Suprapubic skin (tissue), 3 donors: ENCODE measurements around the gene QPCTL.

Experiments
- POLR2AphosphoS5 ChIP-seq, 3 donors: sonication (generic); formaldehyde crosslinking; IDR thresholded peaks; one replicate each; pipeline ENCODE4 v1.6.1; 2017; ENCODE audit warnings: antibody characterized with exemption in 3 of 3
- TF ChIP-seq, protein P1 (sequence below), 2 donors: fragments of 200-600 bp in 1 of 2; fragments of 450-650 bp in 1 of 2; sonication (generic) in 1 of 2; IDR thresholded peaks; one replicate each; pipeline ENCODE4 v1.5.1; 2016 to 2019; ENCODE audit warnings: antibody characterized with exemption in 2 of 2, mild to moderate bottlenecking in 1 of 2, moderate library complexity in 1 of 2

GRCh38 chr19:45682117-45682516 lies 10.3 kb upstream of the QPCTL start:
- no peak for TF ChIP-seq POLR2AphosphoS5 (IDR thresholded peaks at IDR 0.05)
- TF ChIP-seq, protein P1, sequence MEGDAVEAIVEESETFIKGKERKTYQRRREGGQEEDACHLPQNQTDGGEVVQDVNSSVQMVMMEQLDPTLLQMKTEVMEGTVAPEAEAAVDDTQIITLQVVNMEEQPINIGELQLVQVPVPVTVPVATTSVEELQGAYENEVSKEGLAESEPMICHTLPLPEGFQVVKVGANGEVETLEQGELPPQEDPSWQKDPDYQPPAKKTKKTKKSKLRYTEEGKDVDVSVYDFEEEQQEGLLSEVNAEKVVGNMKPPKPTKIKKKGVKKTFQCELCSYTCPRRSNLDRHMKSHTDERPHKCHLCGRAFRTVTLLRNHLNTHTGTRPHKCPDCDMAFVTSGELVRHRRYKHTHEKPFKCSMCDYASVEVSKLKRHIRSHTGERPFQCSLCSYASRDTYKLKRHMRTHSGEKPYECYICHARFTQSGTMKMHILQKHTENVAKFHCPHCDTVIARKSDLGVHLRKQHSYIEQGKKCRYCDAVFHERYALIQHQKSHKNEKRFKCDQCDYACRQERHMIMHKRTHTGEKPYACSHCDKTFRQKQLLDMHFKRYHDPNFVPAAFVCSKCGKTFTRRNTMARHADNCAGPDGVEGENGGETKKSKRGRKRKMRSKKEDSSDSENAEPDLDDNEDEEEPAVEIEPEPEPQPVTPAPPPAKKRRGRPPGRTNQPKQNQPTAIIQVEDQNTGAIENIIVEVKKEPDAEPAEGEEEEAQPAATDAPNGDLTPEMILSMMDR (IDR thresholded peaks at IDR 0.05), result no peak
